Measurements from ENCODE around the gene GPANK1.
"Not testable (repeated sequence)": the region's sequence is repeated elsewhere in the genome, so short reads cannot be mapped to it uniquely, and the experiment has no call there.

DNA sequence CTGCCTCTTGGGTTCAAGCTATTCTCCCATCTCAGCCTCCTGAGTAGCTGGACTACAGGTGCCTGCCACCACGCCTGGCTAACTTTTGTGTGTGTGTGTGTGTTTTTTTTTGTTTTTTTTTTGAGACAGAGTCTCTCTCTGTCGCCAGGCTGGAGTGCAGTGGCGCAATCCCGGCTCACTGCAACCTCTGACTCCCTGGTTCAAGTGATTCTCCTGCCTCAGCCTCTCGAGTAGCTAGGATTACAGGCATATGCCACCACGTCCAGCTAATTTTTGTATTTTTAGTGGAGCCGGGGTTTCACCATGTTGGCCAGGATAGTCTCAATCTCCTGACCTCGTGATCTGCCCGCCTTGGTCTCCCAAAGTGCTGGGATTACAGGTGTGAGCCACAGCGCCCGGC is 44.4 kb upstream of the GPANK1 start:
- TF ChIP-seq, protein P1, sequence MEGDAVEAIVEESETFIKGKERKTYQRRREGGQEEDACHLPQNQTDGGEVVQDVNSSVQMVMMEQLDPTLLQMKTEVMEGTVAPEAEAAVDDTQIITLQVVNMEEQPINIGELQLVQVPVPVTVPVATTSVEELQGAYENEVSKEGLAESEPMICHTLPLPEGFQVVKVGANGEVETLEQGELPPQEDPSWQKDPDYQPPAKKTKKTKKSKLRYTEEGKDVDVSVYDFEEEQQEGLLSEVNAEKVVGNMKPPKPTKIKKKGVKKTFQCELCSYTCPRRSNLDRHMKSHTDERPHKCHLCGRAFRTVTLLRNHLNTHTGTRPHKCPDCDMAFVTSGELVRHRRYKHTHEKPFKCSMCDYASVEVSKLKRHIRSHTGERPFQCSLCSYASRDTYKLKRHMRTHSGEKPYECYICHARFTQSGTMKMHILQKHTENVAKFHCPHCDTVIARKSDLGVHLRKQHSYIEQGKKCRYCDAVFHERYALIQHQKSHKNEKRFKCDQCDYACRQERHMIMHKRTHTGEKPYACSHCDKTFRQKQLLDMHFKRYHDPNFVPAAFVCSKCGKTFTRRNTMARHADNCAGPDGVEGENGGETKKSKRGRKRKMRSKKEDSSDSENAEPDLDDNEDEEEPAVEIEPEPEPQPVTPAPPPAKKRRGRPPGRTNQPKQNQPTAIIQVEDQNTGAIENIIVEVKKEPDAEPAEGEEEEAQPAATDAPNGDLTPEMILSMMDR (conservative IDR thresholded peaks at IDR 0.05 in 1 of 2, IDR thresholded peaks at IDR 0.05 in 1 of 2; ENCODE audit: low read depth in 1 of 2, low read length in 2 of 2), result not testable (repeated sequence)
- TF ChIP-seq EZH2 (IDR thresholded peaks at IDR 0.05; ENCODE audit: low read length, missing control alignments), result not testable (repeated sequence)
